Stimulated activated CD4-positive, alpha-beta T cell treated with anti-CD3 and anti-CD28 coated beads, Interleukin-15, amount 100 ng/mL, for 48 hours (primary cell): ENCODE data around the gene POLR2L.

Source experiments
- DNase-seq, 2 donors: peaks; one replicate each; pipeline ENCODE4 v3.0.0-alpha.2; 2020; ENCODE audit warnings: low read depth in 2 of 2

POLR2L gene

DNA sequence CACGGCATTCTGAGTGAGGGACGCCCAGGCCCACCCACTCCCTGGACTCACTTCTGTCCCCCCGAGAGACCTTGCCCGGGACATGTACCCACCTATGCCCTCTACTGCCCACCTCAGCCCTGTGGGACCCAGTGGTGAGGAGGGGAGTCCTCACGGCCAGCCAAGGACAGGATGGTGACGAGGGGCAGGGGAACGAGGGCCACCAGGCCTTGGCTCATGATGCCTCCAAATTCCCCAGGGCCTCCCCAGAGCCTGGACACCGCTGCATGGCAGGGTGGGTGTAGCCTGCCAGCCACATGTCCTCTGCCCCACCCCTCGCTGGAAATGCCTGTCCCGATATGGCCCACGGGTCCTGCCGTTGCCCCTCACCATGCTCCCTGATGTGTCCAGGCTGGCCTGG lies 26.5 kb upstream of the POLR2L start:
- no peak for DNase-seq

DNA sequence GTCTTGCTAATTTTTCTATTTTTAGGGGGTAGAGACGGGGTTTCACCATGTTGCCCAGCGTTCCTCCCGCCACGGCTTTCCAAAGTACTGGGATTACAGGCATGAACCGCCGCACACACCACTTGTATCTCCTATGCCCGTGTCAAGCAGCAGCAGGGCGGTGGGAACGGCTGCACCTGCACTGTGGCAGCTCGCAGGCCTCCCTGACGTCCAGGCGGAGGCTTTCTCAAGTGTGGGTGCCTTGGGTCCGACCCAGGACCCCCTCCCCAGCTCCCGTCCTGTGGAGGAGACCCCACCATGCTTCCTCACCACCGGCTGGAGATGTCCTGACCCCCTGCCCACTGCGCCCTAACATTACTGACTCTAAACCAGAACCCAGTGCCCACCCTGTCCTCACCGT lies 26.1 kb upstream of the POLR2L start:
- no peak for DNase-seq

DNA sequence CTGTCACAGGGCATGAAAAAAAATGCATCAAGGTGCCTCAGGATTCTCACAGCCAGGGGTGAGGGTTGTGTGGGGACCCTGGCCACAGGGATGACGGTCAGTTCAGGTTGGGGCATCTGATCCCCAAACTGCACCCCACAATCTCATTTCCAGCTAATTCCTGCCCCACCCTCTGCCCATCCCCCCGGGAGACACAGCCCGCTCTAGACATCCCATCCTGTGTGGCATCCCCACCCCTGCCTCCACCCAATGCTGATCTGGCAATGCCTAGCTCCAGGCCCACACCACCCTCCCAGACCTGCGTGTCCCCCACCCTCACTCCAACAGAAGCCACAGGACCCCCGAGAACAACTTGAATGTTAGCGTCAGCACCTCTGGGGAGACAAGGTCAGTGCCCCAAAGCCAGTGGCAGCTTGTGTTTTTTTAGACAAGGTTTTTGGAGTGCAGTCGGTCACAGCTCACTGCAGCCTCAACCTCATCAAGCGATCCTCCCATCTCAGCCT lies 25.6 kb upstream of the POLR2L start:
- DNase-seq = no peak

DNA sequence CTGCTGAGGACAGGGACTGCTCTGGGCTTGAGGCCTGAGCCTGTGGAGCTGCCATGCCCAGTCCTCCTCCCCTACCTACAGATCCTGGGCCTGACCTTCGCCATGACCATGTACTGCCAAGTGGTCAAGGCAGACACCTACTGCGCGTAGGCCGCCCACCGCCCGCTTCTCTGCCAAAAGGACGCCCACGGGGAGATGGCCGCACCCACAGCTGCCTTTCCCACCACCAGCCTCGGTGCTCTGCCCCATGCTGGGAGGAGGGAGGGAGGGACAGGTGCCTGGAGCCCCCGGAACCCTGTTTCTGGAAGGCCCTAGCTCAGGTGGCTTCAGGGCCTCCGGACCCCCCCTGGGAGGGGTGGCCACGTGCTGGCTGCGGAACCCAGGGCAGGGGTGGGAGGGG lies 24.2 kb upstream of the POLR2L start:
- no peak for DNase-seq

- no peak for DNase-seq
These were observed 23.4 kb upstream of the POLR2L start for GRCh38 chr11:865462-866430.

GRCh38 chr11:864898-865297 lies 22.6 kb upstream of the POLR2L start:
- no peak for DNase-seq

- DNase-seq = no peak
These were observed 21.8 kb upstream of the POLR2L start for GRCh38 chr11:863910-864827.

DNA sequence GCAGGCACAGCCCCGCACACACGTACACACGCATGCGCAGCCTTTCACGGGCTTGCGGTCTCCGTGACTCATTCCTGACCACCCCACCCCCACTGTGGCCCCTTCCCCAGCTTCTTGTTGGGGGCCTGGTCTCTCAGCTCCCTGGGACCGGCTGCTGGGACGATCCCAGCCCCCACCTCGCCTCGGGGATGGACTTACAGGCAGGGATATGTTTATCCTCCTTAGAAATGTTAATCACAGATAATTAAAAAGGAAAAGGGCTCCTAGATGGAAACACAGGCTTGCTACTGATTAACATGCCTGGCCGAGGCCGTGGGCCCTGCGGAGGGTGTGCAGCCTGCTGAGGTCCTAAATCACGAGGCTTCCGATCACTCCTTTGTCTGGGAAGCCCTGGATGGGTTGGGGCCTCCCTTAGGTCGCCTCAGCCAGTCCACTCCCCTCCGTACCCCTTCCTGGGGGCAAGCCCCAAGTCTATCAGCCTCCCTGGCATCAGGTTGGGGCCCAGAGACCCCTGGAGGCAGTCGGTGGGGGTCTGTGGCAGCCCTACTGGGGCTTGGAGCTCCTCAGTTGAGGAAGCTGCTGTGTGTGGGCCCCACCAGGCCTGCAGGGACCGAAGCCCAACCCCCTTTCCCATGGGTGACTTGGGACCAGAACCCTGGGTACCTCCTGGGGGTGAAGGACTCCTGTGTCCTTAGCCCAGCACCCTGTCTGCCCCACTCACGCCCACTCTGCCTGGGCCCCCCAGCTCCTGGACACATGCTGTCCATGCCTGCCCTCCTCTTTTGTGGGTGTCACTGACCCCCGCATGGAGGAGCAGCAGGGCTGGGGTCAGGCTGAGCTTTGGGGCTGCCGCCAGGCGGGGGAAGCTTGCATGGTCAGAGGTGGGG lies 20.9 kb upstream of the POLR2L start:
- no peak for DNase-seq

DNA sequence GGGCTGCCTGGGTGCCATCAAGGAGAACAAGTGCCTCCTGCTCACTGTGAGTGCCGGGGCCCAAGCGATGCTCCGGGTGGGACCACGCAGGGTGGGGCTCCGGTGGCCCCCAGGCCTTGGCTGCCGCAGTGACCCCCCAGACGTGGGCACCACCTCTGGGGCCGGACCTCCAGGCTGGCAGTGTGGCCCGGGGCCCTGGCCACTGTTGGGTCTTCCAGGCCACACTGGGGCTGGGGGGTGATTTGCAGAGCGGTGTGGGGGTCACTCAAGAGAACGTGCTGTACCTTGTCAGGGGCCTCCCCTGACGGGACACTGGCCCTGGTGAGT lies 20.3 kb upstream of the POLR2L start:
- DNase-seq = no peak

DNA sequence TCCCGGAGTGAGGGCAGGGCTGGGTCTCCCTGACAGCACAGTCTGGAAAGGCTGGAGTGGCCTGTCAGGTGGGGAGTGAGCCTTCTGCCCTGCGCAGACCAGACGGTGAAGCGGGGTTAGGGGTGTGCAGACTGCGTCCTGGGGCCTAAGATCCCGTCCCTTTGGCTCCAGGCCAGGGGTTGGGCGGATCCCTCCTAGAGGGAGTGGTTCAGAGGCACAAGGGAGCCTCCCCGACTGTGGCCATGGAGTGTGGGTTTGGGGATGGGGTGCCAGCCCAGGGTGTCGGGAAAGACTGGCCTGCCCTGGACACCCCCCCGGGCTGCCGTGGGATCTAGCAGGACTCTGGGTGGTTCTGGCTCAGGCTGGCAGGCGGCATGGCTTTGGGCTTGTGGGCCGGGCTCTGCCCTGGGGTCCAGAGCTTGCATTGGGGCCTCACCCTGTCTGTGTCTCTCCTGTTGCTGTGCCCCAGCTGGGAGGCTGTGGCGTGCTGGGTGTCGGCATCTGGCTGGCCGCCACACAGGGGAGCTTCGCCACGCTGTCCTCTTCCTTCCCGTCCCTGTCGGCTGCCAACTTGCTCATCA lies 19.8 kb upstream of the POLR2L start:
- no peak for DNase-seq

GRCh38 chr11:861105-861479 lies 18.8 kb upstream of the POLR2L start:
- DNase-seq = no peak

- DNase-seq = no peak
These were observed 18.1 kb upstream of the POLR2L start for GRCh38 chr11:860234-861104.

DNA sequence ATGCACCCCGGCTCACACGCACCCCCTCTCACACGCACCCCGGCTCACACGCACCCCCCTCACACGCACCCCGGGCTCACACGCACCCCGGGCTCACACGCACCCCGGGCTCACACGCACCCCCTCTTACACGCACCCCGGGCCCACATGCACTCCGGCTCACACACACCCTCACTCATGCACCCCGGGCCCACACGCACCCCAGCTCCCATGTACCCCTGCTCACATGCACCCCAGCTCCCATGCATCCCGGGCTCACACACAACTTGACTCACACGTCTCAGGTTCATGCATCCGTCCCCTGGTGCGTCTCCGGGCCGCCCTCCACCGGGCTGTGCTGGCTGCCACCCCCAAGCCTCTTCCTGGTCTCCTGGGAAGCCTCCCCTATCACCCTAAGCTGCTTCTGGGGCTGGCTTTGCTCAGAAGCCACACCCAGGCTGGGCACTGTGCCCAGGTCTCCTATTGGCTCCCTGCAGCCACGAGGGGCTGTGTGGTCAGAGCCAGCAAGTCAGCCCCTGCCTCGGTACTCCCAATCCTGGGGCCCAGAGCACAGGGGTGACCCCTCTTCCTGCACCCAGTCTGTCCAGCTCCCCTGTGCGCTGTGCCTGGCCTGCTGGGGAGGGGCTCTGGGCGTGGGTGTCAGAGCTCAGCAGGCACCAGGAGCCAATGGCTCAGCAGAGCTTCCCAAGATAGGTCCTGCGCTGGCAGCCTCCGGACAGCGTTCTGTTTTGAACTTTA lies 17.2 kb upstream of the POLR2L start:
- DNase-seq = no peak

GRCh38 chr11:858762-859339 lies 16.5 kb upstream of the POLR2L start:
- DNase-seq = no peak

DNA sequence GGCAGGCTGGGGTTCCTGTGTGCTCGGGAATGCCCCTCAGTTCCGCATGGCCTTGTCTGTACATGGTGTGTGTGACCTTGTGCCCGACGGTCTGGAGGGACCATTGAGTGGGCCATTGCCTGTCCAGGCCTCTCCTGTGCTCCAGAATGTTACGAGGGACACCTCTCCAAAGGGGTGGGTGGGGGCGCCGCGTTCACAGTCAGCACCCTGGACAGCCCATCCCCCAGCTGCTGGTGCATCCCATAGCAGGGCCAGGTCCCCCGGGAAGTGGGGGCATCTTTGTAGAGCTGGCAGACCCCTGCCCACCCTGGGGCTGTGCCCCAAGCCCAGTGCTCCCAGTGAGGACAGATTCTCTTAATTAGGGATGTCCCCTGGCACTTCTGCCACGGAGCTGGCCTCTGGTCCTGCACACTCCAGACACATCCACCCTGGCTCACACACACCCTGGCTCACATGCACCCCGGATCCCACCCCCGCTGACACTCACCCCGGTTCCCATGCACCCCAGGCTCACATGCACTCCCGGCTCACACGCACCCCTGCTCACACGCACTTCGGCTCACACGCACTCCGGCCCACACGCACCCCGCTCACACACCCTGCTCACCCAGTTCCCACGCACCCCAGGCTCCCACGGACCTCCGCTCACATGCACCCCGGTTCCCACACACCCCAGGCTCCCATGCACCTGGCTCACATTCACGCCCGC lies 15.9 kb upstream of the POLR2L start:
- no peak for DNase-seq

GRCh38 chr11:856397-856796 lies 14.1 kb upstream of the POLR2L start:
- DNase-seq = no peak

GRCh38 chr11:855796-856195 lies 13.5 kb upstream of the POLR2L start:
- DNase-seq = no peak

- DNase-seq = no peak
These were observed 13.0 kb upstream of the POLR2L start for GRCh38 chr11:855330-855674.
